ENCODE data around the gene KCNK3.

Gene KCNK3

DNA sequence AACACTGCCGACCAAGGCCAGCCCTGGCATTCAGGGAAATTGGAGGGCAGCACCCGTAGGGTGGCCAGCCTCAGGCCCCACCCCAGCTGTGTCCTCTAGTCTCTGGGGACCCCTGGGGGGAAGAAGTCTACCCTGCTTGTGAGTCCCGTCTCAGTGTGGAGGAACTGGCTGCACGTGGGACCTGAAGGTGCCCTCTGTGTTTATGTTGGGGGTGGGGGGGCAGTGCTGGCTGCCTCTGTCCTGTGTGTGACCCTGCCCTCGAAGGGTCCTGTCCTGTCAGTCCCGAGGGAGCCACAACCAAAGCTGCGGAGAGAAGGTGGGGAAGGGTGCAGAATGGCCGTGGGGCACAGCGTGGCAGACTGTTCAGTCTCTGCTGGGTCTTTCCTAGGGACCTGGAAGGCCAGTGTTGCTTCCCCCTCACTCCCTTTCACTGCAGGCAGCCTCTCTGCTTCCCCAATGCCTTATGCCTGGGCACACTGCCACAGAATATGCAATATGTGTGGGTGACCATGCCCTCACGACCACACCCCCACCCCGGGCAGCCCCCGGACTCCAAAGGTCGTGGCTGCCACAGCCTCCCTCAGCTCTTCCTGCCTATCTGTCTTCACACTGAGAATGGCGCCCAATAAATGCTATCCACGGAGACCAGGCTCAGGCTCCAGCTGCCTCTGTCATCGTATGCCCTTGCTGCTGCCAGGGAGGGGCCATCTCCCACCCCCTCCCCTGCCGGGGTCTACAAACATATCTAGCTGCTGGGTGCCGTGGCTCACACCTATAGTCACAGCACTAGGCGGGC, 38.2 kb downstream of the KCNK3 start:
- TF ChIP-seq POLR2A (IDR thresholded peaks at IDR 0.05; ENCODE audit: low read length) (no peak), GATA1 (IDR thresholded peaks at IDR 0.05; ENCODE audit: low read depth, low read length) (no peak)
- no peak for DNase-seq

DNA sequence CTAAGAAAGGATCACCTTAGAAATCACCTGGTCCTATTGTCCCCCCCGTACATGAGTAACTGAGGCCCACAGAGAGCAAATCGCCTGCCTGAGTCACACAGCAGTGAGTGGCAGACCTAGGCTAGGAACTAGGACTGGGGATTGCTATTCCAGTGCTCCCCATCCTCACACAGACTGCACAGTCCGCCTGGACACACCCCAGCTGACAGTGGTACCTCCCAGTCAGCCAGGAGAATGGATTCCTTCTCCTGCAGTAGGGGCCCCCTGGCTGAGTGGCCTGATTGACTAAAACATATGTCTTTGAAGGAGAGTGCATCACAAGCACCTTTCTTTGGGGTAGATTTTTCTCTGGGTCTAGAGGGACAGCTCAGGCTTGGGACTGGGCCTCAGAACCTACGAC, 39.2 kb downstream of the KCNK3 start:
- TF ChIP-seq POLR2A (IDR thresholded peaks at IDR 0.05; ENCODE audit: low read length): no peak
- no peak for TF ChIP-seq GATA1 (IDR thresholded peaks at IDR 0.05; ENCODE audit: low read depth, low read length)
- no peak for DNase-seq

DNA sequence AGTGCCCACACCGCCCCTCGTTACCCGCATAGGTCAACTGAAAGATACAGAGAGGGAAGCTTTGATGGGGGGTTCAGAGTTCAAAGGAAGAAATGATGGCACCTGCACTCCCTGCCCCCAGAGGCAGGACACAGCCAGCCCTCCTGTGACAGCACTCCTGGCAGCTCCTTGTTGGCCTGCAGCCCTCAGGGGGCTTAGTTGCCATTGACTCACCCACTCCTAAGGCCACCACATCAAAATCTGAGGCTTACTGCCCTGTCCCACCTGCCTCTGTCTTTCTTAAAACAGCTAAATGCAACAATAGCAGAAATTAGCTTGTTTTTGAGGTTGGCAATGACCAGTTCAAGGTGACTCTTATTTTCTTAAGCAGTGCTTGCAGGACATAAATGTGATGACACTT, 39.9 kb downstream of the KCNK3 start:
- TF ChIP-seq GATA1 (IDR thresholded peaks at IDR 0.05; ENCODE audit: low read depth, low read length): no peak
- no peak for TF ChIP-seq POLR2A (IDR thresholded peaks at IDR 0.05; ENCODE audit: low read length)
- no peak for DNase-seq

DNA sequence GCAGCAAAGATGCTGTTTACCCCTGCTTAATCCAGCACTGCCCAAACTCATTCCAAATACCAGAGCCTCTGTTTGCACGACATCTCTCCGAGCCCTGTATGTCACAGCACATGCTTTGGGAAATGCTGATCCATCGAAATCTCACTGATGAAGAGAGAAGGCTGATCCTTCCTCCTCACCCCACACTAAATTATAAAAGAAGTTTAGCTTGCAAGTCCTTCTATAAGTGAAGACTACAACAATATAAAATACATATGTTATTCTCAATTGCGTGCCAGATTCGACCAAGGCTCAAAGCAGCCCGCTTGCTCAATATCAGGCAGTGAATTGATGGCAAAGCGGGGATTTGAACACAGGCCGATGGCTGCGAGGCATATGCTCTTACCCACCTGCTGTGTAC, 40.9 kb downstream of the KCNK3 start:
- DNase-seq: no peak
- TF ChIP-seq POLR2A (IDR thresholded peaks at IDR 0.05; ENCODE audit: low read length) (no peak), GATA1 (IDR thresholded peaks at IDR 0.05; ENCODE audit: low read depth, low read length) (no peak)

DNA sequence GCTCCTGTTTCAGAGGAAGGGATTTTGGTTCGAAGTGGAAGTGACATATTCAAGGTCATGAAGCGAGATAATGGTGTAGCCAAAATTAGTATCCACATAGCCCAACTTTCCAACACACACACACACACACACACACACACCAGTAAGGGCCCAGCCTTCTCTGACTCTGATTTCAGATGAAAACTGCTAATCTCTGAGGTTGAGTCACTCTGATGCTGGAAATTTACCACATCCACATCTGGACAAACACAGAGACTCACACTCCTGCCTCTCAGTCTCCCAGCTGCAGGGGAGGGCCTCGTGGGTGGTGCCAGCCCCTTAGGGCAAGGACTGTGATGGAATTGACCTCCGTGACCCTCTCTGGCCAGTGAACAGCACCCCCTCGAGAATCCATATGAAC, 42.6 kb downstream of the KCNK3 start:
- TF ChIP-seq GATA1 (IDR thresholded peaks at IDR 0.05; ENCODE audit: low read depth, low read length) (no peak), POLR2A (IDR thresholded peaks at IDR 0.05; ENCODE audit: low read length) (no peak)
- DNase-seq: no peak

DNA sequence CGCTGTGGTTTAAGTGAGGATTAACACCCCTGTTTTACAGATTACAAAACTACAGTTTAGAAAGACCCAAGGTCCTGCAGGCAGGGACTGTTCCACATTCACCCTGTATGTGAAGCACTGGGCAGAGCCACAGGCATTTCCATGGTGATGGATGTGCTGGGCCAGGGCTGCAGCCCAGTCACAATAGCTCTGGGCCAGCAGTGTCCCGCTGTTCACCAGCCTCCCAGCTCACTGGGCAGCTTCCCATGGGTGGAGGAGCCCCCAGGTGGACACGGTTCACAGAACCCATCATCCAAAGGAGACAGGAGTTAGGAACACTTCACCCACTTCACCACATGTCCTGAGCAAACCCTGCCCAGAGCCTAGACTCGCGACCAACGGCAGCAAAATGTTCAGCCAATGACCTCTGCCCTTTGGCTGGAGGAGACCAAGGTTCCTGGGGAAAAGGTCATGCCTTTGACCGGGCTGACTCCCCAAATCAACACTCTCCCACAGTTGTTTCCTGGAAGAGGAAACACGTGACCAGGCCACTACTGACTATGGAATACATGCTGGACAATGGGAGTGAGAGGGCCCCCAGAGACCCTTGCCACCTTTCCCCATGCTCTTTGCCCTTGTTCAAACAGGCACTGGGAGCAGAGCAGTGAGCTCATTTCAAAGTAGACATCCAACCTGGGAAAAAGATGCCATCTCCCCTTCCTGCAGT, 43.5 kb downstream of the KCNK3 start:
- TF ChIP-seq GATA1 (IDR thresholded peaks at IDR 0.05; ENCODE audit: low read depth, low read length): no peak
- no peak for TF ChIP-seq POLR2A (IDR thresholded peaks at IDR 0.05; ENCODE audit: low read length)
- DNase-seq: no peak

DNA sequence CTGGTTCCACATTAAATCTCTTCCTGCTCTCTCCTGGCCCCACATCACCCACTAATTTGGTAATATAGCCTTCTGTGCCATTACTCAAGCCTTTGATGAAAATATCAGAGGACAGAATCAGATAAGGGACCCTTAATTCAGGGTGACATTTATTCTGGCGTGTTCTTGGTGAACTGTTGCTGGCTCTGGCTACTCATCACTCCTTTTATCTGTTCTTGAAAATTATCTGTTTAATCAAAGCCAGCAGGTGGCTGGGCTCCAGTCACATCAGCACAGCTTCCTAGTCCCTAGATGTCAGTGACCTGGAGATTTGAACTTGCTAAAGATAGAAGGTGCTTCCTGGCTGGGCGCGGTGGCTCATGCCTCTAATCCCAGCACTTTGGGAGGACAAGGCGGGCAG, 44.7 kb downstream of the KCNK3 start:
- TF ChIP-seq GATA1 (IDR thresholded peaks at IDR 0.05; ENCODE audit: low read depth, low read length): no peak
- TF ChIP-seq POLR2A (IDR thresholded peaks at IDR 0.05; ENCODE audit: low read length): no peak
- DNase-seq: no peak

DNA sequence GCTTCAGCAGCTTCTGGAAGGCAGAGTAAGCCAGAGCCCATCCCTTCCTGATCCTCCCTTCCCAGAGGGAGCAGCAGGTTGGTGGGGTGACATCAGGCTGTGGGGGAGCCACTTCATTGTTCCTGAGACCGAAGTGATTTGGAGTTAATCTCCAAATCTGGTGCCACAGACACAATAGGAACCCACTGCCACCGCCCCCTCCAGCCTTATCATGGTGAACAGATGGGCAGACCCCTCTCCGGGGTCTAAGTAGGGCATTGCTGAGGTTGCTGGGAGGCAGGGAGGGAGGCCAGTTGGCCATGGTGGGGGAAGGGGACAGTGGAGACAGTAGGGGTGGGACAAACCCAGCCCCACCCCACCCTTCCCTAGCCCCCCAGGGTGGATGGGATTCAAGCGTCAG, 46.0 kb downstream of the KCNK3 start:
- TF ChIP-seq POLR2A (IDR thresholded peaks at IDR 0.05; ENCODE audit: low read length) (no peak), GATA1 (IDR thresholded peaks at IDR 0.05; ENCODE audit: low read depth, low read length) (no peak)
- no peak for DNase-seq

DNA sequence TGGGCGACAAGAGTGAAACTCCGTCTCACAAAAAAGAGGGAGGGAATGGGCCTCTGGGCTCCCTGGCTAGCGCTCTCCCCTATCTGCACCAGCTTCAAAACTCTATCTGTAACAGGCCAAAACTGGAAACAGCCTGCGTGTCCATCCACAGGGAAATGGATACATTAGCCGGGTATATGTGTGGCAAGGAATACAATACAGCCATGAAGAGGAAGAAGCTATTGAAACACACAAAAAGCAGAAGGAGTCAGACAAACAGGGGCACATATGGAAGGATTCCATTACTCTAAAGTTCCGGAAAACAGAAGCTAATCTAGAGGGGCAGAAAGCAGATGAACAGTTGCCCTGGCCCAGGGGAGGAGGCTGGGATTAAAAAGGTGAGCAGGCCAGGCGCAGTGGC, 47.0 kb downstream of the KCNK3 start:
- TF ChIP-seq GATA1 (IDR thresholded peaks at IDR 0.05; ENCODE audit: low read depth, low read length): no peak
- DNase-seq: no peak

DNA sequence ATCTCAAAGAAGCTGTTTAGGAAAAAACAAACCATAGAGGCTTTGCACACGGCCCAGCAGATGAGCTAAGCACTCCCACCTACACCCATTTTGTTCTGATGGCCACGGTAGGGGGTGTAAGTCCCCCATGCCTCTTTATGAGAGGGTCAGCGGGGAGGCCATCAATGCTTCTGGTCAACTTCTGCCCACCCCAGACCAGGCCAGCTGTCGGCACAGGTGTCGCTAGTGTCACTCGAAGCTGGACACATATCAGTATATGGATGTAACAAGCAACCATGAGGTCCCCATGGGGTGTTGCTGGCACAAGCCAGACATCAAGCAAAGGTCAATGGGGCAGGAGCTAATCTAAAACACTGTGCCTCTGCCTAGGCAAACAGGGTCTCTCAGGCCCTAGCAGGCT, 47.8 kb downstream of the KCNK3 start:
- no peak for DNase-seq
- TF ChIP-seq GATA1 (IDR thresholded peaks at IDR 0.05; ENCODE audit: low read depth, low read length) (no peak), POLR2A (IDR thresholded peaks at IDR 0.05; ENCODE audit: low read length) (no peak)

DNA sequence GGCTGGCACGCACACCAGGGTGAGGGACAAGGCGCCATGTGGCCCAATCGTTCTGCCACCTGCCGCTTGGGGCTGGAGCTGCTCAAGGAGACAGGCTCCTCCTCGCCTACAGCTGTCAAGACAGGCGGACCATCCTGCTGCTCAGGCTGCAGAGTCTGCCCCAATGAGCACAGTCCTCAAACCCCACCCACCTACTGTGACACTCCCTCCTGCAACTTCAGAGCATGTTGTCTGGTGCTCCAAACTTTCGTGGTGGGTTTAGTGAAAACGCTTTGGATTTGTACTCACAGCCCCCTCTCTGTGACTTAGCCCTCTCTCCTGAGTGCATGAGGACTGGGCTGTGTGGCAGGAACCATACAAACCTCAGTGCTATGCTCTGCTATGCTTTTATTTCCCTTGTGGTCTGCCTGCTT, 48.4 kb downstream of the KCNK3 start:
- peak; percentile 33 to 50 for DNase-seq
- TF ChIP-seq GATA1 (IDR thresholded peaks at IDR 0.05; ENCODE audit: low read depth, low read length) (no peak), POLR2A (IDR thresholded peaks at IDR 0.05; ENCODE audit: low read length) (no peak)

DNA sequence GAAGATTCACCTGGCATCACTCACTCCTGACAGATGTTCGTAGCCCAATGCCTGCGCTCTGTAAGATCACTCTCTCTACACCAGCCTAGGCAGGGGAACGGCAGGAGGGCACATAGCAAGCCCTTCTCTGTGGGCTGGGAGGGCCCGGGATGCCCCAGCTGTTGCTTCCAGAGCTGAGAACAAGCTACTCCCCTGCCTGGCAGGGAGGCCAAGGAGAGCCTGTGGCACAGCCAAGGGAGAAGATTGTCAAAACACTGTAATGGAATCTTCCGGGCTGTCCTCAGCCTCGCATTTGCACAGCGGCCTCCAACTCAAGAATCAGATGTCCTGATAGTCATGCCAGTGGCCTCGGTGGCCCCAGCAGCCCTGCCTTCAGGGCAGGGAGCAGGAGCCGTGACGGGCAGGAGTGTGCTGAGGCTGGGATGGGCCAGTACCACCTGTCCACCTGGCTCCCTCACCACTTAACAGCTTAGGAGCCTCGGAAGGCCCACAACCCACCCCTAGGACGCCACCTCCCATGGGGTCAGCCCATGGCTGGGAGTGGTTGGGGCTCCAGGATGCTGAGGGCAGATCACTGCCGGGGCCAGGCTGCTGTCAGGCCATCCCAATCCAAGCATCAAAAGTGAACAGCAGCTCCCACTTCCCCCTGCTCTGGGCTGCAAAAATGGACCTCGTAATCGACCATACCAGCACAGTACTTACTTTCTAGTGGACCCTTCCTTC, 49.7 kb downstream of the KCNK3 start:
- DNase-seq: no peak
- no peak for TF ChIP-seq GATA1 (IDR thresholded peaks at IDR 0.05; ENCODE audit: low read depth, low read length)
- TF ChIP-seq POLR2A (IDR thresholded peaks at IDR 0.05; ENCODE audit: low read length): no peak

DNA sequence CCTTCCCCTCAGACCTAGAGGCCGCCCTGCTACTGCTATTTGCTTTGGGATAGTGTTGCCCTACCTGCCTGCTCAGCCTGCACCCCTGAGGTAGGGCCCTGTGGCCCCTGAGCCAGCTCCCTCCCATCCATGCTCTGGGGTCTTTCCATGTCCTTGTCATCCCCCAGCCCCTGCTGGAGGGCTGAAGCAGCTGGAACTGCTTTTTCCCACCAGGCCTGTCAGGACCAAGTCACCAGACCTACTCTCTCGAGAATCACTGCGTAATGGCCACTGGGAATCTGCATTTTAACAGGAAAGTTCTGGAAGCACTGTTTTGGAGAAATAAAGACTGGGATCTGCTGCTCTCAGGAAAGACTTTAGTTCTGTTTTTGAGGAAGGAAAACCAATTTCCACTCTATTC, 51.3 kb downstream of the KCNK3 start:
- no peak for TF ChIP-seq POLR2A (IDR thresholded peaks at IDR 0.05; ENCODE audit: low read length)
- TF ChIP-seq GATA1 (IDR thresholded peaks at IDR 0.05; ENCODE audit: low read depth, low read length): no peak
- DNase-seq: no peak

DNA sequence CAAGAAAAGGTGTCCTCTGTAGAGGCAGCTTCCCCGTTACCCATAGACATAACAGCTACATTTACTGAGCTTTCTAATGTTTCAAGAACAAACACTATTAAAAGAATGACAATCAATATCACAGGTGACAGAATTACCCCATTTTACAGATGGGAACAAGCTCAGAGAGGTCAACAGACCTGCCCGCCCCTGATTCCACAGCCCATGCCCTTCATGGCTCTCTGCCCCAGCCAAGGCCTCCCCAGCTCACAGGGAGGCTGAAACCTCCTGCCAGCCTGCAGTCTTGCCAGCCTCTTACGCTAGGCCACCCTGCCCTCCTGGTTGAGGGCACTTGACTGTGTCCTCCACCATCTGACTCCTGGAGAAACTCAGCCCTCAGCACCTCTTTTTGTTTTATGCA, 52.4 kb downstream of the KCNK3 start:
- DNase-seq: no peak
- TF ChIP-seq GATA1 (IDR thresholded peaks at IDR 0.05; ENCODE audit: low read depth, low read length): no peak
- no peak for TF ChIP-seq POLR2A (IDR thresholded peaks at IDR 0.05; ENCODE audit: low read length)

Measured in erythroblast (primary cell).